Measurements from ENCODE around the gene TSTD1.

The TSTD1 gene, protein sequence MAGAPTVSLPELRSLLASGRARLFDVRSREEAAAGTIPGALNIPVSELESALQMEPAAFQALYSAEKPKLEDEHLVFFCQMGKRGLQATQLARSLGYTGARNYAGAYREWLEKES

DNA sequence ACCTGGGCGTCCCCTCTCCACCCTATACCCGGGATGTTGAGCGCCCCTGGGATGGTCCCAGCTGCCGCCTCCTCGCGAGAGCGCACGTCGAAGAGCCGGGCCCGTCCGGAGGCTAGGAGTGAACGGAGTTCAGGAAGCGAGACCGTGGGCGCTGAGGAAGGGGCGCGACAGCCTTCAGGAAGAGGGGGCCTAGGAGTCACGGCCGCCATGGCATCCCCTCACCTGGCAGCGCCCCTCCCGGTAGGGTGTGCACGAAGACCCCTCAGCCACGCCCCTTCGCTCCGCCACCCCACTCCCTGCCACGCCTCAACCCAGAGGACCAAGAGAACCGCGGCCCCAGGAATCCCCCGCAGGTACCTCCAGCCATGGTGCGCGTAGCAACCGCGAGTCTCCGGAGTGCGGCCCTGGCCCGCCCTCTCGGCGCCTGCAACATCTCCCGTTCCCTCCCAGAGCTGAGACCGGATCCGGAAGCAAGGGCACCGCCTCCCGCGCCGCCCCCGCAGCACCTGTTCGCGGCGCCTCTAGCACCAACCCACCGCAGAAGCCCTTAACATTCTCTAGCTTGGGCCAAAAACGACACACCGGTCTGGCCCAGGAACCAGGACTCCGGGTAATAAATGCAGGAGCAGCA, at the start of gene TSTD1:
TSS of gene TSTD1 (minus strand) at position 442 of the 631 bp plus-strand sequence. CDS start at position 367, 75 bp downstream.
- peak; percentile 70 to 79 for DNase-seq (ENCODE audit: low read depth in 1 of 2, low spot score in 1 of 2)

DNA sequence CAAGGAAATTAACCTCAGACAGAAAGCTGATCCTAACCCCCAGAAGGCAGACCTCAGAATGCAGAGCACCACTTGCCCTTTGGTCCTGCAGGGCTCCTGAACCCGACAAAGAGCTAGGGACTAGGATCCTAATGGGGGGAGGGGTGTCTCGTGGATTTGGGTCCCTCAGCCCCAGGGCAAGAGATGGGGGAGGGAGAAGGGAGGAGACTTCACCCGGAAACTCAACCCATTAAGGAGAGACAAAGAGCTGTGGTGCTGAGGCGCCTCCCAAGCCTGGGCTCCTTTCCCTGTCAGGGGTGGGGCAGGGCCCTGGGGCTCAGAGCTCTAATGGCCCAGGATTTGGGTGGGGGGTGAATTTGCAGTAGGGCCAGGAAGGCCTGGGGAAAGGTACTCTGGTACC, 47.7 kb upstream of the TSTD1 start:
- no peak for DNase-seq (ENCODE audit: low read depth in 1 of 2, low spot score in 1 of 2)

DNA sequence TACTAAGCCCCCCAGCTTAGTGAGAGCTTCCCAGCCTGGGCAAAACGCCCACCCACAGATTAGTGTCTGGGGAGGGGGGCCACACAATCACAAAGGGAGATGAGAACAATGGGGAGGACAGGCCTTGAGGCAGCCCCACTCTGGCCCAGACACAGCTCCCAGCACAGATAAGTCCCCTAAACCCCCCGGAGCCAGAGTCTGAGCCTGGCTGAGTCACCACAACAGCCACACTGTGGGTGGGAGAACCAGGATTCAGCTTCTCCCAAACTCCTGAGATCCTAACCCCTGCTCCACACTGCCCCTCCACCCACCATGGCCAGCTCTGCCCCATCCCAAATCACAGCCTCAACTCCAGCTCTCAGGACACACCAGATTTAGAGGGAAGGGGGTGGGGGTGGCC, 46.4 kb upstream of the TSTD1 start:
- DNase-seq (ENCODE audit: low read depth in 1 of 2, low spot score in 1 of 2), result no peak

DNA sequence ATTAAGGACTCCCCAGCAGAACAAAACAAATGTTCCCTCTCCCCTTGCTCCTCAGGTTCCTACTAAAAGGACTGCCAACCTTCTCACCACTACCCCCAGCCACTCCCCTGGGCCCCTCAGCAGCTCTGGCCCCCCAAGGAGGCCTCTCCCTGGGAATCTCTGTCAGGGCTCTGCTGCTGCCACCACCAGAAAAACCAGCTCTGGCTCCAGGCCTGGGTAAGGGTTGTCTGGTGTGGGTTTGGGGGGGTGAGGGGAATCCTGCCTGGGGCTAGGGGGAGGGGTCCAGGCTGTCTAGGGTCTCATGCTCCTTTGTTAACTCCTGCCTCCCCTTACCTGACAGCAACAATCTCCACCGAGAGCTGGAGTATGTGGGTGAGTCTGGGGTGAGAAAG, 45.8 kb upstream of the TSTD1 start:
- no peak for DNase-seq (ENCODE audit: low read depth in 1 of 2, low spot score in 1 of 2)

DNA sequence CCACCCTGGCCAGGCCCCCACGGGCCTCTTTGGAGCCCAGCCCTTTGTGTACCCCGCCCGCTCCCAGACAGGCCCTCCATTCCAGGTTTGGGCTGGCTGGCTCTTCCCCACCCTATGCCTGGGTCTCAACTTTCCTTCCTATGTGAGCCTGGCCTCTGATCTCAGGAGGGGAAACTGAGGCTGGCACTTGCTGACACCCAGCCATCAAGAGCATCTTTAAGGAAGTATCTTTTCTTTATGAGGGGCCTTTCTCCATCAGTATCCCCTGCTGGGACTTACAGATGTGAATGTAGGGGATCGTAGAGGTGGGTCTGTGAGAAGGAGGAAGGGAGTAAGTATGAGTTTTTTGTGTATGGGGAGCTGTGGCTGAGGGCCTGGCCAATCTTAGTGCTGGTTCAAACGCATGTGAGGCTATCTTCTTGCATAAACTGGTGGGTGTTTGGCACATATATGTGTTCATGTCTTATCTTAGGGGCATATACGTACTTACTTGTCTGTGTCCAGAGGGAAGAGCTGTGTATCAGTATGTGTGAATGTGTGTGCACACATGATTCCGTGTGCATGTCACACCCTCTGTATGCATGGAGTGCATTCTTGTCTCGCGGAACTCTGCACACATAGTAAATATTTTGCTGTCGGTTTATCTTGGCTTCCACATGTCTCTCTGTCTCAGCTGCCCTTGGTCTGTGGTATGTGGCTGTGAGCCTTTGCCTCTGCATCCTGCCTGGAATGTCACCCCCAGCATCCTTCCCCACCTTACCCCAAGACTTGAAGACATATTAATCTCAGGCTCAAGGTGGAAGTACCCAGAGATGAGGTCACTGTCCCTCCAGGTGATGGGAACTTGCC, 45.2 kb upstream of the TSTD1 start:
- DNase-seq (ENCODE audit: low read depth in 1 of 2, low spot score in 1 of 2), result no peak

DNA sequence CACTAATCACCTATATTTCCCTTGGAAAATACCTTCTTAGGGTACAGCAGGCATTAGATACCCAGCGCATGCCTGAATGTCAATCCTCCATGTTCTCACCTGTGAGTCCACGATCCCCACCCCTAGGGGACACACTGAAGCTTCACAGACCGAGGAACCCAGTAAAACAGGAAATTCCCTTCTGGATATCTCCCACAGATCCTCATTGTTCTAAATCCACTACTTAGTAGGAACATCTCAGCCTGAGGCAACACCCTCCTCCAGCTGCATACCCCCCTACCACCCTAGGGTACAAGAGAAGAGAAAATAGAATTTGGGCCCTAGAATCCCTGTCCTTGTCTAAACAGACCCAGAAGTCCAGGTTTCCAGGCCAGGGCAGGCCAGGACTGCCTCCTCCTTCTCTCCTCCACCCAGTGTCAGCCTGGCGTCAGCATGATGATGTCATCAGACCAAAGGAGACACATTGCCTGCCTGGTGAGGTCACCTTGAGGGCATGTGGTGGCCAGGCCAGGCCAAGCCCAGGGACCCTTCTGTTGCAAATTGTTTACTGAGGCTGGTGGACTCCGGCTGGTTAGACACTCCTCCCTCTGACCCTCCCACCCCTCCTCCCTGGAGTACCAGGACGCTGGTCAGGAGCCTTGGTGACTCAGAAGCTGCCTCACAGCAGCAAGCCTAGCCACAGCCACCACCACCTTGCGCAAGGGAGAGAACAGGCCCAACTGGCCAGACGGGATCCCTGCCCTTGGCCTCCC, 44.4 kb upstream of the TSTD1 start:
- DNase-seq (ENCODE audit: low read depth in 1 of 2, low spot score in 1 of 2), result no peak

DNA sequence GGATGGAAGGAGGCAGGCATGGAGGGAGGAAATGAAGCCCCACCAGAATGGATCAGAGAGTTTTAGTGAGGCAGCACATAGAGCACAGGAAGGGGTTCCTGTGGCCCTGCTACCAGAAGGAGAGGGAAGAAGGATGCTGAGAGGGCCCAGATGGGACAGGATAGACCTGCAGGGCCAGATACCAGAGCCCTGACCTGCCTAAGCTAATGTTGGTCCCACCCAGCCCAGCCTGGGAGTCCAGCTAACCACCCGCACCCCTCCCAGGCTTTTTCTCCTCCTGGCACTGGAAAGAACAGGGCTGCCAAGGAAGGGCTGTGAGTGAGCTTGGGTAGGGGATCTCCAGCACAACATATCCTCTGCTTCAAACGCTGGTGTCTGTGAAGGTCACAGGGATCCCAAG, 43.7 kb upstream of the TSTD1 start:
- DNase-seq (ENCODE audit: low read depth in 1 of 2, low spot score in 1 of 2), result no peak

DNA sequence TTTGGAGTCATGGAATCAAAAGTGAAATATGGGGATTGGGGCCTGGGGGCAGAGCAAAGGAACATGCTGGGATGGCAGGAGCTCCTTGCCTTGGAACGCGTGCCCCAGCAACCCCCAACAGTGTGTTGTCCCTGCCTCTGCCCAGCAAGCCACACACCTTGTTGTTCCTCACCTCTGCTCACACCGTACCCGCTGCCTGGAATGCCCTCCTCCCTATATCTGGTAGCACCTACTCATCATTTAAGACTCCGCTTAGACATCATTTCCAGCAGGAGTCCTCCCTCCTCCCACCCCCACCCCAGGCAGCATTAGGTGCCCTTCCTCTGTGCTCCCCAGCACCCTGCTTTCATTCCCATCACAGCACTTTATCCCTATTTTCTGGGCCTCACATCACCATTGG, 42.8 kb upstream of the TSTD1 start:
- no peak for DNase-seq (ENCODE audit: low read depth in 1 of 2, low spot score in 1 of 2)

DNA sequence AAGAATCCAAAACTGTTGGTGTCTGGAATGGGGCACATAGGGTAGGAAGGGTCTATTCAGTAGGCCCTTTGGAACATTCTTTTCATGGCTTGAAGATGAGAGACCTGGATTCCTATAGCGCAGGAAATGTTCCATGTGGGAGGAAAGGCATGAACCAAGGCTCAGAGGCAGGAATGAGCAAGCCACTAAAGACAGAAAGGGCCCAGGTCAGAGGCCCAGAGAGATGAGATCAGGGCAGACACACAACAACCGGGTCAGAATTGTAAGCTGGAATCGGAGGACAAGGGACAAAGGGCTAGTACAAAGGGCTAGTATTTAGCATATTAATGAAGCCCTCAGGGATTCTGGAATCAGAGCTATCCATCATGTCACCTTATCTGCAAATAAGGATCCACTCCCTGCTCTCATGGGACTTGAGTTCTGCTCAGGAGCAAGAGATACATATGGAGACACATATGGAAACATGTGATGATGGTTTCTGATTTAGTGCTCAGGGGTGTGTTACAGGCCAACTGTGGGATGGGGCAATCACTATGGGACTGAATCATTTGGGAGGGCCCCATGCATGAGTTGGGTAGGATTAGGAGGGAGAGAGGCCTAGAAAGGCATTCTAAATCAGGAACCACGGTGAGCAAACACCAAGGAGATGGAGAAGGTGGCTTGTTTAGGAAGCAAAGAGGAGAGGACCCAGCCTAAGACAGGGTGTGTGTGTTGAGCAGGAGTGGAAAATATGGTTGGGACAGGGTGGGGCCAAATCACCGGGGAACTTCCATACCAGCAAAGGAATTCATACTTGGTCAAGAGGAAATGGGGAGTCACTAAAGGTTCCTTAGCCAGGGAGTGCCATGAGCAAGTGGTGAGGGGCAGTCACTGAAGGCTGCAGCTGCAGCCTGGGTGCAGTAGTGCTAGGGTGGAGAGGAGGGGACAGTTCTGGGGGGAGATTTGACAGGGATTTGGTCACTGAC, 42.0 kb upstream of the TSTD1 start:
- DNase-seq (ENCODE audit: low read depth in 1 of 2, low spot score in 1 of 2), result no peak

DNA sequence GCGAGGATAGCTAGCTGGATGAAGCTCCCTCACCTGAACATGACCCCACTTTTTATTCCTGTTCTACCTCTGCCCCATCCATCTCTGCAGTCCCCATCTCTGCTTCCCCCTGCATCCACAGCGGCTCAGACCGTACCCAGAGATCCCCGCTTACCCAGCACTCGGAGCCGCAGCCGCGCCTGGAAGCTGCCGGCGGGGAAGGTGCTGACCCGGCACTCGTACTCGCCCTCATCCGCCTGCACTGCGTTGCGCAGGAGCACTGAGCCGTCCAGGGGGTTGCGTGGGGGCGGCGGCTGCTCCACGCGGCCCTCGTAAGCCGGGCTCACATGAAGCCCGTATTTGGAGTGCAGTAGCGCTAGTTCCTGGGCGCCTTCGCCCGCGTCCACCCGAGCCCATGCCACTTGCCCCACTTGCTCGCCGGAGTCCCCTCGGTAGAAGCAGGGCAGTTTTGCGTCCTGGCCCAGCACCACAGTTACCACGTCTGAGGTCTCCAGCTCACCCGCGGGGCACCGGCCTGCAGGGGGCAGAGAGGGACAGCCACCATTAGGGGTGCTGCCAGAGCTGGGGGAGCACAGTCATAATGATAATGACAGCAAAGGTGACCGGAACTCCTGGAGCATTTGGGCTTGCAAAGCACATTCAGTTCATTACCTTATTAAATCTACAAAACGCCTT, 40.8 kb upstream of the TSTD1 start:
- DNase-seq (ENCODE audit: low read depth in 1 of 2, low spot score in 1 of 2), result no peak

DNA sequence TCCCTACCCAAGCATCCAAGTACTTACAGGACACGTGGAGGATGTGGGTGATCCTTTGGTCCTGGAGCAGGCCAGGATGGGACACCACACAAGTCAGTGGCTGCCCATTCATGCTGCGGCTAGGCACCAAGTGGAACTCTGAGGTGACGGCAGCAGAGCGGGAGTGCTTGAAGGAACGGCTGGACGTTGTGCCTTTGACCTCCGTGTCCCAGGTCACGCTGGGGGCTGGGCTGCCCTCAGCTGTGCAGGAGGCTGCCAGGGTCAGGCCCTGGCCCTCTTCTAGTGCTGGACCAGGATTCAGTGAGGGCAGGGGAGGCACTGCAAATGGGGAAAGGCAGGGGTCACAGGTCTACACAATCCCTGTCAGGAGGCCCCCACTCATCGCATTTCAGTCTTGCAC, 38.7 kb upstream of the TSTD1 start:
- no peak for DNase-seq (ENCODE audit: low read depth in 1 of 2, low spot score in 1 of 2)

DNA sequence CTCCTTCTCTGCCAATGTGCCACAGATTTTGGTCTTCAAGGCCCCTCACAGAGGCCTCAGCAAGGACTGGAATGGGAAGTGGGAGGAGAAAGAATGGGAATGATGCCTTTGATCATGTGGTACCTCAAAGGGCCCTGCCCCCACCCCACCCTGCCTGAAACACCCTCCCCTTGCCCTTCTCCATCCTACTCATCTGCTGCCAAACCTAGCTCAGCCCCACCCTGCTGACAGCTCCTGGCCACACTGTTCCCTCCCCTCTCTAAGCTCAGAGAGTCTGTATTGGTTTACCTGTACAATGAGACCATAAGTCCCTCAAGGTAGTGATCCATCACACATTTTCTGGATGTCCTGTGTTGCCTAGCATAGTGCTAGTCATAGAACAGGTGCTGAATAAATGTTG, 37.6 kb upstream of the TSTD1 start:
- no peak for DNase-seq (ENCODE audit: low read depth in 1 of 2, low spot score in 1 of 2)

DNA sequence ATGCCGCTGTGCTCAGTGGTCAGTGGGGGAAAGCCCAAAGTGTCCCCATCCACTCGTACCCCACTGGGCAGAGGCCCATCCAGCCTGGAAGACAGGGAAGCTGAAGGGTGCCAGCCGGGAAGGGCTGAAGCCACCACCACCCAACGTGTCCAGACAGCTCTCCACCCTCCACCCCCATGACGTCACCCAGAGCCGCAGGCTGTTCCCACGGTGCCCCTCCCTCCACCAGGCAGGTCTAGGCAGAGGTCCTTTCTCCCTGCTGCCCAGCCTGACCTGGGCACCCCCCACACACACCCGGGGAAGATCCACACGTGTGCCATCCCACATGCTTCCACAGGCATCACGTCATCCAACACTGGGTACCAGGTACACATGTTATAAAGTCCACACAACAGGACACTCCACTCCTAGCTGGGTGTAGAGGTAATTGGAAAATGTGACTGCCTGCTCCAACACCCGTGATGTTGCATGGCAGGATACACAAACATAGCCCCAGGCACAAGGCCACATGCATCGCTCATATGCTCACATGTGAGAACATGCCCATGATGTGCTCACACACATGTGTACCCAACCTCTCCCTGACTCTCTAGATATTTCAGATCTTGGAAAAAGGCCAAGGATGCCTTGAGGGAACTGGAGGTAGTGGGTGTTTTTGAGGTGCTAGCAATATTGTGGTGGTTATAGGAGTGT, 36.1 kb upstream of the TSTD1 start:
- DNase-seq (ENCODE audit: low read depth in 1 of 2, low spot score in 1 of 2), result no peak

DNA sequence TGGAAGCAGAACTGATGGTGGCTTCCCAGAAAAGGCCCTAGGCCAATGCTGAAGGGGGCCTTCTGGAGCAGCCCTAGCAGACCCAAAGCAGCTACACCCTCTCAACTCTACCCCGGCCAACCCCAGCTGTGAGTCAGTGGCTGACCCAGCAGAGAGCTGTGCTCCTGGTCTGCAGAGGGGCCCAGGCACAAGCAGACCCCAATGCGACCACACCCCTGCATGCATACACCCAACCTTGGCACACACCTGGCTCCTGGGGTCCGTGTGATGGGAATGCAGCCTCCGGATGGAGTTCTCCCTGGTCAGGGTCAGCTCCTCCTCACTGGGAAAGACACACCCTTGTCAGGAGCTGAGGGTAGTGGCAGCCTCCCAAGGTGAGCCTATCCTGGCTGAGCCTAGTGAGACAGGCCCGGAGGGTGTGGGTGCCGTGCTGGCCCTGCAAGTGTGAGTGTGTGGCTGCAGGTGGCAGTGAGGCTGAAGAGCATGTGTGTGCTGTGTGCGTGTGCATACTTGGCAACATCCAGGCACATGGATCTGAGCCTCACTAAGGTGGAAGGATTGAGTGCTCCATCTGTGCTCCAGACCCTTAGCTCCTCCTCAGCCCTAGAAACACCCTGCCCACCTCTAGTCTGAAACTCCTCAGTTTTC, 34.8 kb upstream of the TSTD1 start:
- DNase-seq (ENCODE audit: low read depth in 1 of 2, low spot score in 1 of 2), result no peak

DNA sequence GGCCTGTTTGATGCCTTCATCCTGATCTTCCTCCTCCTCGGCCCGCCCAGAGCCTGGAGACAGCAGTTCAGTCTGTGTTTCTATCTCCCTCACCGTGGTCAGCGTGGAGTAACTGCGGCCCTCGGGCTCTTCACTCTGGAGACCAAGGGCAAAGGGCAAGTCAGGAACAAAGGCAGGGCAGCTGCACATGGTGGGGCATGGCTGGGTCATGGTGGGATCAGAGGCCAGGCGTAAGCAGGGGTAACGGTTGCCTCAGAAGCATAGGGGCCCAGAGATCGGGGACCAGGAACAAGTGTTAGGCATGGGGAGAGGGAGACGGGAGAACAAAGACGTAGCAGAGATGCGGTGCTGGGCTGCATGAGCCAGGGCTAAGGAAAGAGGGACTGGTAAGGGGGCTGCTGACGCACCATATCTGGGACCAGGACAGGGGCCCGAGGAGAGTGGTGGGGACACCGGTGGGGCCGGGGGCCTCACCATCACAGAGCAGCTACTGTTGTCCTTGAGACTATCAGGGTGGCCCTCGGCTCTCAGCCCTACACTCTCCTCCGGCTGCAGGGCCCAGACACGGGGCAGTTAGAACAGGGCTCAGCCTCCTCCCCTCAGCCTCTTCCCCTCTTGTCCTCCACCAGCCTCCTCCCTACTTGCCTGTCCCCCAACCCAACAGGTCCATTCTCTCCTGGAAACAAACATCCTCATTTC, 34.1 kb upstream of the TSTD1 start:
- DNase-seq (ENCODE audit: low read depth in 1 of 2, low spot score in 1 of 2), result no peak

DNA sequence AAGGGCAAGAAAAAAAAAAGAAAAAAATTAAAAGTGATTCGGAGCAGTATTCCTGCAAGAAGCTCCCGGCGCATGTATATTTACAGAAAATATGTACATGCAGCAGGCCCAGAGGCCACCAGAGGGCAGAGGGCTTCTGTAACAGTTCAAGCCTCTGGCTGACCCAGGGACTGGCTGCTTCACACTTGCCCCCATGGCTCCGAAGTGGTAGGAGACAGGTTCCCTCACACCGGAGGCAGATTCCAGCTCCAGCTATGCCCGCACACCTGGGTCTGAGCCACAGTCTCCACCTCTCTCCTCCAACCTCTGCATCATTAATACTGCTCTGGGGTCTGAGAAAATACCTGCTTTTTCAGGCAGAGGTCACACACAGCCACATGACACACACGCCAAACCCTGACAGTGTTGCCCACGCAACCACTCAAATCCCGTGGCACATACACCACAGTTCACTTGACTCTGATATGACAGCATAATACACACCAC, 33.2 kb upstream of the TSTD1 start:
- DNase-seq (ENCODE audit: low read depth in 1 of 2, low spot score in 1 of 2), result no peak

DNA sequence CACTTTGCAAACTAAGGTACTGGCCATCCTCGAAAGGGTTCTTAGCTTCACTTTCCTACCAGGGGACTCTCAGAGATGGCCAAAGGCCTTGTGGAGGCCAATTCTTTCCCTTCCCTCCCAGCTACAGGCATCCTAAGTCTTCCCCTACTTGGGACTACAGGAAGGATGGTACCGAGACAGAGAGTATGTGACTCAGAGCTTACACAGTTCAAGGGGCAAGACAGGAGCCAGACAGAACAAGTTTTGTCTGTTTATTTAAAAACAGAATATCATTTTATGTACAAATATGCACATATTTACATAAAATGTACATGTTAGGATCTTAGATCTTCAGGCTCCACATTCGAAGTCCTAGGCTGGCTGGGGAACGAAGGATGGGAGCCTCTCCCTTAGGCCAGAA, 32.0 kb upstream of the TSTD1 start:
- DNase-seq (ENCODE audit: low read depth in 1 of 2, low spot score in 1 of 2), result no peak

DNA sequence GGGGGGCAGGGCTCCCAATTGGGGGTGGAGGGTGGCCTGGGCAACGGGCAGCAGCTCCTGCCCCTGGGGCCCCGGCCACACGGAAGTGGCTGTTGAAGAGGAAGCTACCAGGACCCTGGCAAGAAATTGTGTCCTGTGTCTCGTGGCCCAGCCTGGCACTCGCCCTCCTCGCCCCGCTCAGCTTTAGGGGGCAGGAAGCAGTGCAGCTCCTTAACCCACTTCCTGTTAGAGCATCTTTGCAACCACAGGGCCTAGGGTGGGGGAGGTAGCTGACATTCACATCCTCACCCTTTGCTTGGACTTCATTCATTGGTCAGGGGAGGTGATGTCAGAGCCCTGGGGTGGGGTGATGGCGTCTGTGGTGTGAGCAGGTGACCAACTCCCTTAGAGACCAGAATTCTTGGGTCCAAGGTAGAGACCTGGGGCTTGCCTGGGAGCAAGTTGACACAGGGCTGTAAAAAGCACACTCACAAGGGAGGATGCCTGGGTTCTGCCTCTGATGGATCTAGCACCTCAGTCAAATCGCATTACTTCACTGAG, 31.0 kb upstream of the TSTD1 start, which contains the start of gene ARHGAP30:
TSS of gene ARHGAP30 (minus strand) at position 161 of the 540 bp plus-strand sequence. CDS start 267 bp downstream, outside the sequence.
- peak; percentile 46 to 67 for DNase-seq (ENCODE audit: low read depth in 1 of 2, low spot score in 1 of 2)
